Stimulated activated CD8-positive, alpha-beta memory T cell treated with anti-CD3 and anti-CD28 coated beads, Interleukin-15, amount 100 ng/mL, for 4 hours (primary cell): ENCODE data around the gene ADAM19.

Experiments
- DNase-seq, 2 donors: peaks; one replicate each; pipeline ENCODE4 v3.0.0-alpha.2; 2020; ENCODE audit warnings: low read depth in 2 of 2

ADAM19 gene

DNA sequence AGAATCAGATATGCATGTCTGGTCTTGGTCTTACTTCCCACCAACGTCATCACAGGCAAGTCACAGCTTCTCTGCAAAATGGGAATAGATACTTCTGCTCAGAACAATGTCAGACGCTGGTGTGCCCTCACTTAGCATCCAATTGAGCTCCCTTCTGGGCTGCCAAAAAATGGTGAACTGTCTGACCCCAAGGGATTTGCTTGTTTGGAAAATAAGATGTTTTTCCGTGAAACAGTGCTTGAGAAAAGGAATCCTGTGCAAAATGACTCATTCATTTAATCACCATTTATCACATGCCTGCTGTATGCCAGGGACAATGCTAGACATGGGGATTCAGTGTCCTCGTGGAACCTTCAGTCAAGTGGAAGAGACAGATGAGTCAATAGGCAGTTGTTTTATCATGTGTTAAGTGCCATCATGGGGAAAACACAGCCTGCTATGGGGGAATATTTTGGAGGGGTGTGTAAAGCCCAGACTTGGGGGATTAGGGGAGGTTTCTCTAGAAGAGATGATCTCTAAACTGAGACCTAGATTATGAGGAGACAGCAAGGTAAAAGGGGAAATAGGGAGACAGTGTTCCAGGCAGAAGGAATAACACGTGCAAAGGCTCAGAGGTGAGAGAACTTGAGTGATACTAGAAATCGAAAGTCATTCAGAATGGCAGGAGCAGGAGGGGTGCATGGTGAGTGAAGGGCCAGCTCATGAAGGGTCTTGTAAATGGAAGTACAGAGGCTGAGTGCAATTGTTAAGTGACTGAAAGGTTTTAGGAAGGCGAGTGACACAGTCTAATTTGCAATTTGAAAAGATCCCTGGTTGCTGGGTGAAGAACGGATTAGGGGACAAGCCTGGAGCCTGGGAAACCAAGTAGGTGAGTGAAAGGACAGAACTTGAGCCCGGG lies 111.7 kb downstream of the ADAM19 start:
- no peak for DNase-seq

DNA sequence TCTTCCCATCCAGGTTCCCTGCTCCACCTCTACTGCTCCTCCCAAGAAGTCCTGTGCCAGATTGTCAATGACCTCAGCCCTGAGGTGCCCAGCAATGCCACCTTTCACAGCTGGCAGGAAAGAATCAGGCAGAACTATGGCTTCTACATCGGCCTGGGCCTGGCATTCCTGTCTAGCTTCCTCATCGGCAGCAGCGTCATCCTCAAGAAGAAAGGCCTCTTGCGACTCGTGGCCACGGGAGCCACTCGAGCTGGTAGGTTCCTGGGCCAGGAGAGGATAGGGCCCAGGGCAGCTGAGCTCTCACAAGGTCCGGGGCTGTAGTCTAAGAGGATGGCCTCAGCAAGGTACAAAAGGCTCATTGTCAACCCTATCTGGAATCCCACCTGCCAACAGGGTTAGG lies 112.5 kb downstream of the ADAM19 start:
- DNase-seq: no peak

- no peak for DNase-seq
Measured at GRCh38 chr5:157460921-157461792, 114.4 kb downstream of the ADAM19 start.

GRCh38 chr5:157459715-157460599 lies 115.6 kb downstream of the ADAM19 start, which contains the start of gene NIPAL4:
TSS of gene NIPAL4 (plus strand) at chr5:157460213. CDS start at chr5:157460321, 108 bp downstream.
- peak; percentile 12 to 23 for DNase-seq

DNA sequence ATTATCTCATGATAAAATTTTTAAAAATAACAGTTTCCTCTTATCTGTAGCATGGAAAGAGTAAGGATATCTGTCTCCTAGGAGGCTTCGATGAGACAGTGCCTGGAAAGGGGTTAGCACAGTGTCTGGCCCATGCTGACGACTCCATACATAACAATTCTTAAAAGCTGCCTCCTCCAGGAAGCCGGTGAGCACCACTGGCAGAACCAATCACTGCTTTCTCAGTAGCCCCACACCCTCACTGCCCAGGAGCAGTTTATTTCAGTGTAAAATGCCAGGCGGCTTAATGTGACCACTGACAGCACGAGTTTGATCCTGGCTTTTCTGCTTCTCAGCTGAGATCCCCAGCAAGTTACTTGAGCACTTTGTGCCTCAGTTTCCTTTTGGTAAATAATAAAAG lies 116.7 kb downstream of the ADAM19 start:
- DNase-seq: no peak

DNA sequence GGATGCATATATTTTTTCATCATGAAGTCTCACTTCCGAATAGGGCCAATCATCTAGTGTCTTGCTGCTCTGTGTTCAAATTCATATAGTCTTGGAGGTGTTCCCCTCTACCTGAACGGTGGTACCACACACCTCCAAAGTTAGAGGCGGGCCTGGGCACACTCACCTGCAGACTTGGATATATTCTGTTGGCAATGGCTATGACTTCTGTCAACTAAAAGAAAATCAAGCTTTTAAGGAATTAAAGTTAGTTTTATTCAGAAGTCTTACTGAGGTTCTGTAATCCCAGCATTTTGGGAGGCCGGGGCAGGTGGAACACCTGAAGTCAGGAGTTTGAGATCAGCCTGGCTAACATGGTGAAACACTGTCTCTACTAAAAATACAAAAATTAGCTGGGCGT lies 118.2 kb downstream of the ADAM19 start:
- no peak for DNase-seq

GRCh38 chr5:157456301-157456700 lies 119.3 kb downstream of the ADAM19 start:
- DNase-seq: no peak

DNA sequence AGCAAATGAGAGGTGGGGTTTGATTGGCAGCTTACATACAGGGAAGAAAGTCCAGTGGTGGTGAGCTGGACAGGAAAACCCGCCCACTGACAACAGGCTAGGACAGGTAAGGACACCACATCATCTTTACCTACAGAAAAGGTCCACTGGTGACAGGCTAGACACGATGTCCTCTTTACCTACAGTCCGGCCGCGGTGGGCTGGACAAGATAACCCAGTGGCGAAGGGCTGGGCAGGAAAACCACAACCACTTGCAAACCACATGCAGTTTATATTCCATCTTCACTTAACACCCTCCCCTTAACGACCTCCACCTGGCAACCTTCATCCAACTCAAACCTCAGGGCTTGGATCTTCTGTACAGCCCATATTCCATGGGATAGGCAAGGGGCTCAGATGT lies 120.5 kb downstream of the ADAM19 start:
- no peak for DNase-seq

DNA sequence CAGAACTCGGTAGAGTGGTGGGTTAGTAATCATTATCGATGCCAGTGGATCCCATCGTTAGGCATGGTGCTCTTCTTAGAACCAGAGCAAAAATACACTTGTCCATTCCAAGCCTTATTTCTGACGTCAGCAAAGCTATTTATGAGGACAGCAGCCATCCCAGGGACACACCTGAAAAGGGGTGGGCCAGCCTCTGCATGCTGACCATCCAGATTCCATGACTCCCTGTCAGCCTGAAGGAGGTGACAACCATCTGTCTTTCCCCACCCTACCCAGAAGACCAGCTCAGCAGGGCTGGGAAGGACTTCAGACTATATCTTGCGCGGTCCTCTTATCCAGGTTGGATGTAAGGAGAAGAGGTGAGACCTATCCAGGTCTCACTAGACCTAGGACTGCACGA lies 121.3 kb downstream of the ADAM19 start:
- no peak for DNase-seq

GRCh38 chr5:157451806-157452205 lies 123.8 kb downstream of the ADAM19 start:
- DNase-seq: no peak

- DNase-seq: no peak
Measured at GRCh38 chr5:157450024-157450423, 125.6 kb downstream of the ADAM19 start.

DNA sequence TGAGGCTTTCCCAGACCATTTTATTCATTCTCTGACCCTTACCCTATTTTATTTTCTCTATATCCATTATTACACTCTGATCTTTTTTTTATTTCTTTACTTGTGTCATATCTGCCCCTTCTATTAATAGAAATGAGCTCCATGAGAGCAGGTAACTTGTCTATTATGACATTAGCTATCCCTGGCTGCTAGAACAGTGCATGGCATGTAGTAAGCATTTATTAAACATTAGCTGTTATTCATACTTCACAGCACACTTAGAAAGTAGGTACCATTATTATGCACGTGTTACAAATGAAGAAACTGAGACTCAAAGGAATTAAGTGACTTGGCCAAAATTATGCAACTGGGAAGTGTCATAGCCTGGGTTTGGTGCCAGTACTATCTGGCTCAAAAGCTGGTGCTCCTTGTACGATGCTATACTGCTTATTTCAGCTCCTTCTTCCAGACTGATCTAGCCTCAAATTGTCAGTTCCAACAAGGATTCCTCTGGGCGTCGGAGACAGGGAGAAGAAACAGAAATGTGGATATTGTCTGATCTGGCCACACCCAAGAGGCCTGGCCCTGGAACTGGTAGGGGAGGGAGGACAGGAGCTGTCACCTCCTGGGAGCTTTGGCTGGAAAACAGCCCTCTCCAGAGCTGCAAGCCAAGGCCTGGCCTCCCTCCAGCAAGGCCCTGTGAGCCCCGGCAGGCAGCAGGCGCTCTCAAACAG lies 126.4 kb downstream of the ADAM19 start:
- no peak for DNase-seq

- no peak for DNase-seq
Measured at GRCh38 chr5:157447201-157447637, 128.4 kb downstream of the ADAM19 start.

GRCh38 chr5:157446412-157446935 lies 129.1 kb downstream of the ADAM19 start:
- no peak for DNase-seq

- DNase-seq: no peak
Measured at GRCh38 chr5:157445745-157446411, 129.7 kb downstream of the ADAM19 start.

DNA sequence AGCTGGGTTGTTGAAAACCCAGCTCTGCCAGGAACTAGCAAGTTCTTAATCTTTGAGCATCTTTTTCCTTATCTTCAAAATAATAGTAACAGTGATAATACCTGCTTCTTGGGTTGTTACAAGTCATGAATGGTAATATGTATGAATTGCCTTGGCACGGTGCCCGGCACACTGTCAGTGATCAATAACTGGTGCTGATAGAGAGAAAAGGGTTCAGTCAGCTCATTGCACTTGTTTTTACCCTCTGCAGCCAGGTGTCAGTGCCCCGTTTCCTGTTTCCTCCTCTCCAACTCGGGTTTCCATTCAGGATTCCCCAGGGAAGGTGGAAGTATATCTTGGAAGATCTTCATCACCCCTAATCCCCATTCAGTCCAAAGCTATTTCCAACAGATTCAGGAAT lies 131.4 kb downstream of the ADAM19 start:
- no peak for DNase-seq

DNA sequence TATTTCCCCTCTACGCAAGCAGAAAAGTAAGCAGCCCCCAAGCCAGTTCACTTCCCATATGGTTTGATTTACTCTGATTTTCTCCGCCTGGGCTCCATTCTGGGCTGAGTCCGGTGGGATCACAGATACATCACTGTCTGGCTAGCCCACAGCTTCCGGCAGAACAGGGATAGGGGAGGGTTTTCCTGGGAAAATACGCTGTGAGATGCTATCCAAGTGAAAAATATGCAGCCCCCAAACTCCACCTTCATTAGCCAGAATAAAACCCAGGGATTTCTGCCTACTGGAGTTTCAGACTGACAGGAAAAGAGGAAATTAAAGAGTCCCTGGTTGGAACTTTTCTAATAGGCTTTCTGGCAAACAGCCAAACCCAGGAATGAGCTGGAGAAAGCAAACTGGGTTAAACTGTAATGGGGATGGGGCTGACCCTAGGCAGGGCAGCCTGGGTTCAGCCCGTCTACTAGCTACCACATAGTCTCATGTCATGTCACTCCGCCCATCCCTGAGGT lies 132.5 kb downstream of the ADAM19 start:
- DNase-seq: no peak

GRCh38 chr5:157434096-157434495 lies 141.5 kb downstream of the ADAM19 start:
- no peak for DNase-seq

DNA sequence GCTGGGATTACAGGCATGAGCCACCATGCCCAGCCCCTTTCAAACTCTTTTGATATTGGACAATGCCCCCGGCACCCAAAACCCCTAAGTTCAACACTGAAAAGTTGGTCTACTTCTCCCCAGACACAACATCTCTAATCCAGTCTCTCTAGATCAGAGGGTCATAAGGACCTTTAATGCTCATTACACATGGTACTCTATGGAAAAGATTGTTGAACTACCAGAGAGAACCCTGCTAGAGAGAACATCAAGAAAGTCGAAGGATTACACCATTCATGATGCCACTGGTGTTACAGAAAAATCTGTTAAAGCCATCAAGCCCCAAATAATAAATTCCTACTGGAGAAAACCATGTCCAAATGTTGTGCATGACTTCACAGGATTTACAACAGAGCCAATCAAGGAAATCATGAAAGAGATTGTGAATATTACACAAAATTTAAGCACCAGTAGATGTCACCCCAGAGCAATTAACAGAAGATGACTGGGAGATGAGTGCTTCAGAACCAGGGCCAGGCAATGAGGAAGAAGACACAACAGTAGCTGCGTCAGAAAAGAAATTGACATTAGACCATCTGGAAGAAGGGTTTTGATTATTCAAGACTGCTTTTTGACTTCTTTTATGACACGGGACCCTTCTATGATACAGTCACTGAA lies 143.9 kb downstream of the ADAM19 start:
- DNase-seq: no peak
